GM12874 (cell line): Measurements from ENCODE around the gene ZDHHC11.

ENCODE experiments used
- CTCF ChIP-seq: IDR thresholded peaks from 2 replicates; pipeline ENCODE4 v1.5.1; 2011; ENCODE audit warnings: low read depth, mild to moderate bottlenecking, control low read depth, low read length, moderate library complexity; ENCODE audit not compliant: insufficient read depth

The ZDHHC11 gene

GRCh38 chr5:849651-850301, 1.0 kb downstream of the ZDHHC11 start:
- TF ChIP-seq CTCF = no peak

- TF ChIP-seq CTCF = no peak
Observed at GRCh38 chr5:848671-849111, 2.1 kb downstream of the ZDHHC11 start.

GRCh38 chr5:821504-821903, 29.3 kb downstream of the ZDHHC11 start:
- TF ChIP-seq CTCF = no peak

- TF ChIP-seq CTCF = no peak
Observed at GRCh38 chr5:820245-820644, 30.5 kb downstream of the ZDHHC11 start.

DNA sequence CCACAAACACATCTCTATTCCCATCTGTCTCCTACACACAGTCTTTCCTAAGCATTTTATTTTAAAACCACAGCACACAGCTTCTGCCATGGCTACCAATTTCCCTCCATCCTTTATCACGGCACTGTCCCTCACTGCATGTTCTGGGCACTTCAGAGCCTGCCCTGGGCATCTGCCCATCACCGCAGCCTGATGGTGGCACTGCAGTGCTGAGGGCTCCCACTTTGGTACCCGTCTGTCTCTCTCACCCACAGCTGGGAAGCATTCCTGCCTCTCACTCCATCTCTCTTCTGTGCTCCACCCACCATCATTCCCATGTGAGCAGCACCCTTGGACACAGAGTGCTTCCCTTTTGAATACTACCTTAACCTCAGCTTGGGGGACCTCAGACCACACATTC, 31.7 kb downstream of the ZDHHC11 start:
- TF ChIP-seq CTCF = no peak

DNA sequence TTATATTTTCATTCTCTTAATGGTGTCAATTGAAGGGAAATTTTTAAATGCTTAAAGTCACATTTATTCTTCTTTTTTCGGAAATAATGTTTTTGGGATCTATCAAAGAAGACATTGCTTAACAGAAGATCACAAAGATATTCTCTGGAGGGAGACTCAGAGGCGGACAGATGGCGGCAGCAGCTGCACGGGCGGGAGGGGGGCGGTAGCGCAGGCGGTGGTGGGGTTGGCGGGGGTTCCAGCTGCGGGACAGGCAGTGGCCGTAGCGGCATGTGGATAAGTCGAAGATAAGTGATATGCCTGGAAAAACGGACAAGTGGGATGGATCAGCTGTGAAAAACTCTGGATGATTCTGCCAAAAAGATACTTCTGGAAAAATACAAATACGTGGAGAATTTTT, 34.6 kb downstream of the ZDHHC11 start:
- no peak for TF ChIP-seq CTCF

DNA sequence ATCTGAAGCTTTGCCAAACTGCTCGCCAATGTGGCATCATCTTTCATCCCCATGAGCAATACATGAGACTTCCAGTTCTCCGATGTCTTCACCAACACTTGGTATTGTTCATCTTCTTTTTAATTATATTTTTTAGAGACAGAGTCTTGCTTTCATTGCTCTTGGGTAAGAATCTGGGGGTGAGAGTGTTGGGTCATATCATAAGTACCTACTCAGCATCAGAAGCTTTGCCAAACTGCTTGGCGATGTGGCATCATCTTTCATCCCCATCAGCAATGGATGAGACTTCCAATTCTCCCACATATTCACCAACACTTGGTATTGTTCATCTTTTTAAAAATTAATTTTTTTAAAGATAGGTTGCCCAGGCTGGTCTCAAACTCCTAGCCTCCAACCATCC, 35.3 kb downstream of the ZDHHC11 start:
- TF ChIP-seq CTCF = no peak
